Ascending aorta (tissue), 2 donors: ENCODE measurements around the gene CMYA5. TPM values are rescaled to one million over a fixed set of nuclear protein-coding genes. Genes with fewer than 3 reads are reported as not detected.
"Not testable (repeated sequence)": the region's sequence is repeated elsewhere in the genome, so short reads cannot be mapped to it uniquely, and the experiment has no call there.

Source experiments
- DNase-seq, 2 donors: peaks; one replicate each; pipeline ENCODE4 v3.0.0-alpha.2; 2019; ENCODE audit warnings: low spot score in 2 of 2
- H3K27ac ChIP-seq, 2 donors: fragments of 200-600 bp; sonication (generic); one replicate each; pipeline ENCODE4 v1.5.1; 2016 to 2017; ENCODE audit warnings: mild to moderate bottlenecking in 1 of 2
- H3K27me3 ChIP-seq: fragments of 200-600 bp; sonication (generic); one replicate; pipeline ENCODE4 v1.5.1; 2017
- H3K36me3 ChIP-seq, 2 donors: fragments of 200-600 bp; sonication (generic); one replicate each; pipeline ENCODE4 v1.5.1; 2016
- H3K4me1 ChIP-seq, 2 donors: fragments of 200-600 bp; sonication (generic); one replicate each; pipeline ENCODE4 v1.5.1; 2016 to 2017; ENCODE audit warnings: mild to moderate bottlenecking in 1 of 2
- H3K4me3 ChIP-seq, 2 donors: fragments of 200-600 bp; sonication (generic); one replicate each; pipeline ENCODE4 v1.5.1; 2016 to 2017; ENCODE audit warnings: mild to moderate bottlenecking in 1 of 2
- H3K9me3 ChIP-seq, 2 donors: fragments of 200-600 bp; sonication (generic); one replicate each; pipeline ENCODE4 v1.5.1; 2016
- CTCF ChIP-seq, 3 experiments: fragments of 200-600 bp in 2 of 3; fragments of 450-650 bp in 1 of 3; sonication (generic) in 2 of 3; IDR thresholded peaks; one replicate each; pipeline ENCODE4 v1.5.1; 2016 to 2019; ENCODE audit warnings: antibody characterized with exemption in 3 of 3, mild to moderate bottlenecking in 1 of 3, moderate library complexity in 1 of 3
- intact Hi-C: fragments of 100-400 bp; cut with DNase I; formaldehyde crosslinking; loops from one replicate; pipeline ENCODE4 v1.15.1; 2023
- total RNA-seq: library from RNA; depleted of rRNA; stranded (reverse); fragments of >200 nt; gene quantifications from one replicate; pipeline ENCODE4 v1.1.0, GENCODE V29; 2016

CMYA5 gene
- total RNA-seq, 1 donor from 2014 or later, result 1.2 TPM

- H3K4me1 ChIP-seq, result no peaks in the 10 kb centered on the region
- H3K4me3 ChIP-seq, result no peak overlapping the region
- H3K27ac ChIP-seq, result no peak overlapping the region
- no peak for DNase-seq
- no peaks in the 10 kb centered on the region for H3K9me3 ChIP-seq
- no peaks in the 10 kb centered on the region for H3K36me3 ChIP-seq
- TF ChIP-seq CTCF (IDR thresholded peaks at IDR 0.05), result no peak
- no peaks in the 10 kb centered on the region for H3K27me3 ChIP-seq
- intact Hi-C loops, result no loop called here
Observed at GRCh38 chr5:79704553-79704952, 14.9 kb downstream of the CMYA5 start.

GRCh38 chr5:79705632-79706031 is 16.0 kb downstream of the CMYA5 start:
- H3K4me3 ChIP-seq, result no peak overlapping the region
- H3K27me3 ChIP-seq, result no peaks in the 10 kb centered on the region
- no peak for DNase-seq
- H3K27ac ChIP-seq, result no peak overlapping the region
- no peaks in the 10 kb centered on the region for H3K4me1 ChIP-seq
- TF ChIP-seq CTCF (IDR thresholded peaks at IDR 0.05), result no peak
- H3K9me3 ChIP-seq, result no peaks in the 10 kb centered on the region
- intact Hi-C loops, result no loop called here
- H3K36me3 ChIP-seq, result no peaks in the 10 kb centered on the region

- DNase-seq, H3K4me3 ChIP-seq, H3K9me3 ChIP-seq, H3K27ac ChIP-seq, H3K27me3 ChIP-seq, intact Hi-C loops, H3K36me3 ChIP-seq, H3K4me1 ChIP-seq: not testable (repeated sequence)
Observed at GRCh38 chr5:79706317-79706716, 16.7 kb downstream of the CMYA5 start.

- H3K4me1 ChIP-seq, result no peaks in the 10 kb centered on the region
- intact Hi-C loops, result no loop called here
- no peaks in the 10 kb centered on the region for H3K9me3 ChIP-seq
- H3K27ac ChIP-seq, result no peak overlapping the region
- no peak for DNase-seq
- no peaks in the 10 kb centered on the region for H3K27me3 ChIP-seq
- H3K36me3 ChIP-seq, result no peaks in the 10 kb centered on the region
- H3K4me3 ChIP-seq, result no peak overlapping the region
- TF ChIP-seq CTCF (IDR thresholded peaks at IDR 0.05), result no peak
Observed at GRCh38 chr5:79707535-79707934, 17.9 kb downstream of the CMYA5 start.

- TF ChIP-seq CTCF (IDR thresholded peaks at IDR 0.05), result no peak
- Histone ChIP-seq H3K36me3 (no peaks in the 10 kb centered on the region), H3K27me3 (no peaks in the 10 kb centered on the region), H3K4me1 (no peaks in the 10 kb centered on the region), H3K27ac (no peak overlapping the region), H3K9me3 (no peaks in the 10 kb centered on the region), H3K4me3 (no peak overlapping the region)
- intact Hi-C loops, result no loop called here
- no peak for DNase-seq
Observed at GRCh38 chr5:79712741-79713140, 23.1 kb downstream of the CMYA5 start.

GRCh38 chr5:79713727-79714126 is 24.1 kb downstream of the CMYA5 start:
- intact Hi-C loops, result no loop called here
- Histone ChIP-seq H3K36me3 (no peaks in the 10 kb centered on the region), H3K27ac (no peak overlapping the region), H3K4me3 (no peak overlapping the region), H3K27me3 (no peaks in the 10 kb centered on the region), H3K4me1 (no peaks in the 10 kb centered on the region), H3K9me3 (peaks cover 0 to 6% of the 10 kb centered on the region in 2 donors)
- no peak for TF ChIP-seq CTCF (IDR thresholded peaks at IDR 0.05)
- DNase-seq, result no peak
